GM23338 (cell line): ENCODE results near the gene ZBTB8A. TPM values are rescaled to one million over a fixed set of nuclear protein-coding genes. Genes with fewer than 3 reads are reported as not detected.

ENCODE experiments used
- NANOG ChIP-seq: IDR thresholded peaks from 2 replicates; pipeline ENCODE4 v1.6.1; 2016; ENCODE audit warnings: antibody characterized with exemption, borderline replicate concordance
- polyA plus RNA-seq: library from polyadenylated mRNA; unstranded; fragments of >200 nt; fragmentation: Nextera tagmentation; extraction: Ambion mirVana; gene quantifications from 2 replicates; pipeline ENCODE4 v1.2.1, GENCODE V29; 2016
- small RNA-seq: library from RNA; depleted of rRNA; stranded (forward); fragments of <200 nt; gene quantifications from one replicate; pipeline ENCODE3, GENCODE V24; 2014; ENCODE audit warnings: low replicate concordance
- total RNA-seq: library from RNA; depleted of rRNA; stranded (reverse); fragments of >200 nt; shearing (Covaris generic); gene quantifications from 2 replicates; pipeline ENCODE4 v1.2.3, GENCODE V29; 2014; rRNA removed

ZBTB8A gene
- total and polyA plus RNA-seq, 2 experiments from 2014 or later = 6.1 to 8.4 TPM

- TF ChIP-seq NANOG = no peak
These were observed 113.2 kb downstream of the ZBTB8A start (continued) for GRCh38 chr1:32652244-32652962.

Small RNA genes lying within 50 kb of the gene (small RNA-seq; reads per million reads assigned to genes)
- not detected for gene RF00019

Other genes with a start within 250 kb of the ZBTB8A start
- 104 and 116 TPM in 2 replicates for gene HDAC1, start 247.3 kb upstream of the ZBTB8A start, total RNA-seq
- gene HDAC1, start 247.3 kb upstream of the ZBTB8A start, polyA plus RNA-seq = 82.6 and 84.7 TPM in 2 replicates
- 266 and 329 TPM in 2 replicates for gene MARCKSL1, start 203.2 kb upstream of the ZBTB8A start, total RNA-seq
- 553 and 576 TPM in 2 replicates for gene MARCKSL1, start 203.2 kb upstream of the ZBTB8A start, polyA plus RNA-seq
- gene FAM229A, start 176.9 kb upstream of the ZBTB8A start, total RNA-seq = 0.27 and 4.2 TPM in 2 replicates
- gene FAM229A, start 176.9 kb upstream of the ZBTB8A start, polyA plus RNA-seq = 2.1 and 3.6 TPM in 2 replicates
- gene TSSK3, start 176.9 kb upstream of the ZBTB8A start, total RNA-seq = not detected in 2 replicates
- 0.54 TPM in 1 of 2 replicates, not detected in the other for gene TSSK3, start 176.9 kb upstream of the ZBTB8A start, polyA plus RNA-seq
- gene BSDC1, start 145.0 kb upstream of the ZBTB8A start, total RNA-seq = 50.7 and 55.8 TPM in 2 replicates
- 22.7 and 24.9 TPM in 2 replicates for gene BSDC1, start 145.0 kb upstream of the ZBTB8A start, polyA plus RNA-seq
- 3.8 and 4.2 TPM in 2 replicates for gene ZBTB8B, start 74.4 kb upstream of the ZBTB8A start, total RNA-seq
- 0.95 and 1.1 TPM in 2 replicates for gene ZBTB8B, start 74.4 kb upstream of the ZBTB8A start, polyA plus RNA-seq
- gene ZBTB8OS, start 111.1 kb downstream of the ZBTB8A start, total RNA-seq = 22.0 and 67.8 TPM in 2 replicates
- 159 and 163 TPM in 2 replicates for gene ZBTB8OS, start 111.1 kb downstream of the ZBTB8A start, polyA plus RNA-seq
- gene RBBP4, start 111.8 kb downstream of the ZBTB8A start, total RNA-seq = 276 and 312 TPM in 2 replicates
- gene RBBP4, start 111.8 kb downstream of the ZBTB8A start, polyA plus RNA-seq = 246 and 262 TPM in 2 replicates
- gene SYNC, start 163.3 kb downstream of the ZBTB8A start, total RNA-seq = not detected in 2 replicates
- gene SYNC, start 163.3 kb downstream of the ZBTB8A start, polyA plus RNA-seq = 0.31 TPM in 1 of 2 replicates, not detected in the other